Ovary (tissue), 9 donors: ENCODE data around the gene FAM120B. TPM values are rescaled to one million over a fixed set of nuclear protein-coding genes. Genes with fewer than 3 reads are reported as not detected.

Experiments used
- DNase-seq, 5 donors: peaks; one replicate each; pipeline ENCODE4 v3.0.0-alpha.2; 2019 to 2020
- H3K27ac ChIP-seq, 2 donors: fragments of 200-600 bp; one replicate each; pipeline versions ENCODE4 v1.5.1 to v1.8.0; 2019 to 2022
- H3K27me3 ChIP-seq: fragments of 200-600 bp; one replicate; pipeline ENCODE4 v1.8.0; 2022
- H3K36me3 ChIP-seq: fragments of 200-600 bp; sonication (generic); one replicate; pipeline ENCODE4 v1.5.1; 2019
- H3K4me1 ChIP-seq: one replicate; pipeline ENCODE4 v1.8.1; 2013; ENCODE audit warnings: mild to moderate bottlenecking, moderate library complexity; ENCODE audit not compliant: insufficient read depth
- H3K4me3 ChIP-seq: fragments of 200-600 bp; sonication (generic); one replicate; pipeline ENCODE4 v1.5.1; 2017
- H3K9me3 ChIP-seq, 2 donors: fragments of 200-600 bp in 1 of 2; sonication (generic) in 1 of 2; one replicate each; pipeline versions ENCODE4 v1.5.1 to v1.8.1; 2013 to 2019; ENCODE audit warnings: mild to moderate bottlenecking in 1 of 2, moderate library complexity in 1 of 2
- EP300 ChIP-seq: sonication (generic); formaldehyde crosslinking; IDR thresholded peaks from one replicate; pipeline ENCODE4 v1.6.1; 2017; ENCODE audit warnings: antibody characterized with exemption
- POLR2A ChIP-seq: fragments of 450-650 bp; IDR thresholded peaks from one replicate; pipeline ENCODE4 v1.6.1; 2017; ENCODE audit warnings: antibody characterized with exemption, mild to moderate bottlenecking, moderate library complexity
- WGBS, 3 donors: extraction: QIAGEN DNeasy Blood & Tissue Kit in 1 of 3; methylation state at CpG; one replicate each; pipeline versions ENCODE4 v1.1.5 to v1.1.7; 2013 to 2017; 5-methylcytosine and 5-hydroxymethylcytosine counted together
- intact Hi-C, 4 donors: fragments of 100-400 bp; cut with DNase I; formaldehyde crosslinking; loops; one replicate each; pipeline versions ENCODE4 v1.11.0 to v1.15.1; 2022 to 2023
- polyA plus RNA-seq, 2 donors: library from polyadenylated mRNA; stranded (reverse); fragments of 200-250 nt in 1 of 2; fragments of 350-450 nt in 1 of 2; fragmentation: Illumina TruSeq in 1 of 2; extraction: RNeasy Lipid Tissue Mini Kit (QIAGEN cat#74804) in 1 of 2; gene quantifications; one replicate each; pipeline ENCODE4 v1.2.3, GENCODE V29; 2013 to 2014
- total RNA-seq, 7 donors: library from RNA; depleted of rRNA in 2 of 7; stranded (reverse); fragments of >200 nt in 2 of 7; fragmentation: NEBNext Ultra II Directional in 3 of 7; extraction: Animal tissue kit (Norgen Biotek cat#: 25700) in 3 of 7; gene quantifications; one replicate each; pipeline versions ENCODE4 v1.1.0 to v1.2.4, GENCODE V29; 2016 to 2023
- TF ChIP-seq, protein P1 (sequence below), 3 donors: fragments of 450-650 bp in 2 of 3; fragments of 200-600 bp in 1 of 3; IDR thresholded peaks; one replicate each; pipeline versions ENCODE4 v1.5.1 to v1.8.0; 2016 to 2022; ENCODE audit warnings: antibody characterized with exemption in 3 of 3, mild to moderate bottlenecking in 1 of 3
- donor health status: DM: no; HTN: no; CAD: no; lungs with moderate emphysema.
- donor health status: DM: no; HTN: no; CAD: no.
- donor health status: Bipolar disorder and iron deficiency.
- donor health status: DM: yes; HTN: yes; CAD: no.
- donor health status: DM: no; HTN: no; CAD: no.
- donor health status: DM: yes; HTN: yes; CAD: no.

The FAM120B gene
- total and polyA plus RNA-seq, 9 donors = 10.6 to 39.3 (median 28.4) TPM

DNA sequence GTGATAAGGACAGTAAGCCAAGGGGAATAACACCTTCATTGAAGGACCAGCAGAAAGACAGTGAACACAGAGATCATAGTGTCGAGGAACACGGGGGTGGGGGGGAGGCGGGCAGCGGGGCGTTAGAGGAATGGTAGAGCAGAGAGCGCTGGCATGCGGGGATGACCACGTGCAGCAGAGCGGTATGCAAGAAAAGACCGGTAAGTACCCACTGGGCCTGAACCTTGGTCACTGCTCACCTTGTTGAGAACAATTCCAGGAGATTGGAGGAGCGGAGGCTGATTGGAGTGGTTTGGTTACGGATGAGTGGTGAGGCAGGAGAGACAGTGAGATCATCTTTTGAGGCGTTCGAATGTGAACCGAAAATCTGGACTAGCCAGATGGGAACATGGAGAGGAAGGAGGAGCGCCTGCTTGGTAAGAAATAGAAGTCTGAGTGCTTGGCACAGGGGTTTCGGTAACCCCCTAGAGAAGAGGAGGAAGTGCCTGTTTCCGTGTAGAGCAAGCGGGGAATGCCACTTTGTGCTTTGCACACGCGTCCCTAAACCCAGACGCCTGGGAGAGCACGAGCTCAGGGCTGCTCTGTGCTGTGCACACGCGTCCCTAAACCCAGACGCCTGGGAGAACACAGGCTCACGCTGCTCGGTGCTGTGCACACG is 70.0 kb downstream of the FAM120B start:
- Histone ChIP-seq H3K4me1 (no peaks in the 10 kb centered on the region), H3K36me3 (no peaks in the 10 kb centered on the region), H3K9me3 (no peaks in the 10 kb centered on the region), H3K27ac (no peak overlapping the region), H3K27me3 (no peaks in the 10 kb centered on the region), H3K4me3 (no peak overlapping the region)
- 90 to 94% (median 93%) methylated on average over 23 to 29 of the region's 29 CpGs for WGBS, 3 donors
- DNase-seq = no peak
- intact Hi-C loops = no loop called here
- TF ChIP-seq, protein P1, sequence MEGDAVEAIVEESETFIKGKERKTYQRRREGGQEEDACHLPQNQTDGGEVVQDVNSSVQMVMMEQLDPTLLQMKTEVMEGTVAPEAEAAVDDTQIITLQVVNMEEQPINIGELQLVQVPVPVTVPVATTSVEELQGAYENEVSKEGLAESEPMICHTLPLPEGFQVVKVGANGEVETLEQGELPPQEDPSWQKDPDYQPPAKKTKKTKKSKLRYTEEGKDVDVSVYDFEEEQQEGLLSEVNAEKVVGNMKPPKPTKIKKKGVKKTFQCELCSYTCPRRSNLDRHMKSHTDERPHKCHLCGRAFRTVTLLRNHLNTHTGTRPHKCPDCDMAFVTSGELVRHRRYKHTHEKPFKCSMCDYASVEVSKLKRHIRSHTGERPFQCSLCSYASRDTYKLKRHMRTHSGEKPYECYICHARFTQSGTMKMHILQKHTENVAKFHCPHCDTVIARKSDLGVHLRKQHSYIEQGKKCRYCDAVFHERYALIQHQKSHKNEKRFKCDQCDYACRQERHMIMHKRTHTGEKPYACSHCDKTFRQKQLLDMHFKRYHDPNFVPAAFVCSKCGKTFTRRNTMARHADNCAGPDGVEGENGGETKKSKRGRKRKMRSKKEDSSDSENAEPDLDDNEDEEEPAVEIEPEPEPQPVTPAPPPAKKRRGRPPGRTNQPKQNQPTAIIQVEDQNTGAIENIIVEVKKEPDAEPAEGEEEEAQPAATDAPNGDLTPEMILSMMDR (IDR thresholded peaks at IDR 0.05) = no peak
- TF ChIP-seq POLR2A = no peak
- TF ChIP-seq EP300 = no peak

DNA sequence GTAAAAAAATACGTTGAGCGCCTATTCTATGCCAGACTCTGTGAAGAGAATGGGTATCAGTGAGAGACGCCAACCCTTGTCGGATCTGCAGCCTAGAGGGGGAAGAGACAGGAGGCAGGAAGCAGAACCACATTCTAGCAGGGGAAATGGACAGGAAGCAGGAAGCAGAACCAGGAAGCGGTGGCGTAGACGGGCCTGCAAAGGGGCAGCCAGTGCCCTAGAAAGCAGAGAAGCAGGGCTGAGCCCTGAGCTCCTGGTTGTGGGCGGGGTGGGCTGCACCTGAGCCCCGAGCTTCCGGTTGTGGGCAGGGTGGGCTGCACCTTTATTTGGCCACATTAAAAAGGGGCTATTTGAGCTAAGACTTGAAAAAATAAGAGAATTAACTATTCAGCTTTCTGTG is 71.9 kb downstream of the FAM120B start:
- no peak for TF ChIP-seq EP300
- TF ChIP-seq, protein P1 (IDR thresholded peaks at IDR 0.05) = no peak
- TF ChIP-seq POLR2A = no peak
- 85 to 89% (median 86%) methylated on average over 10 of the region's 10 CpGs for WGBS, 3 donors
- Histone ChIP-seq H3K36me3 (no peaks in the 10 kb centered on the region), H3K27me3 (no peaks in the 10 kb centered on the region), H3K4me1 (no peaks in the 10 kb centered on the region), H3K27ac (no peak overlapping the region), H3K9me3 (no peaks in the 10 kb centered on the region), H3K4me3 (no peak overlapping the region)
- DNase-seq = no peak
- intact Hi-C loops = no loop called here

DNA sequence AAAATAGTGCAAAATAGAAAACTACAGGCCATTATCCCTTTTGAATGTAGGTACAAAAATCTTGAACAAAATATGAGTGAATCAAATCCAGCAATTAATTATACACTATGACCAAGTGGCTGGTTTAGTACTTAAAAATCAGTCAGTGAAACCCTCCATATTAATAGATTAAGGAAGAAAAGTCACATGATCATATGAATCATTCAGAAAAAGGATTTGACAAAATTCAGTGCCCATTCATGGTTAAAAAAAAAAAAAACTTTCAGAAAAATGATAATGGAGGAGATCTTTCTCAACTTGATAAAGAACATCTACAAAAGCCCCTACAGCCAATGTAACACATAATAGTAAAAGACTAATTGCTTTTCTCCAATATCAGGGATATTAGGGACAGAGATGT is 75.0 kb downstream of the FAM120B start:
- DNase-seq = no peak
- no peak for TF ChIP-seq POLR2A
- TF ChIP-seq, protein P1 (IDR thresholded peaks at IDR 0.05) = no peak
- no peak for TF ChIP-seq EP300
- intact Hi-C loops = loop anchor here in 1 of 4 donors (2.0 kb wide), 1 partner anchor 55 kb away; no protein-coding TSS in a partner anchor

DNA sequence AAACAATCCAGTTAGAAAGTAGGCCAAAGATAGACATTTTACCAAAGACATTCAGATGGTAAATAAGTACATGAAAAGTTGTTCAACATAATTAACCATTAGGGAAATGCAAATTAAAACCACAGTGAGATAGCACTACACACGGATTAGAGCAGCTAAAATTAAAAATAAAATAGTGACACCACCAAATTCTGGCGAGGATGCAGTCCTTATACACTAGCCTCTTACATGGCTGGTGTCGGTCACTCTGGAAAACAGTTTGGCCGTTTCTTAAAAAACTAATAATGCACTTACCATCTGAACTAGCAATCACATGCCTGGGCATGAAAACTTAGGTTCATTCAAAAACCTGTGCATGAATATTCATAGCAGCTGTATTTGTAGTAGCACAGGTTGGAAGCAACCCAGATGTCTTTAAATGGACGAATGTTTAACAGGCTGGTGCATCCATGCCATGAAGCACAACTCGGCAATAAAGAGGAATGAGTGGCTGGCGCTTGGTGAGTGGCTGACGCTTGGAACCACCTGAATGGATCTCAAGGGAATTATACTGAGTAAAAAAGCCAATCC is 77.0 kb downstream of the FAM120B start:
- TF ChIP-seq, protein P1 (IDR thresholded peaks at IDR 0.05) = no peak
- TF ChIP-seq POLR2A (no peak), EP300 (no peak)
- H3K4me1 ChIP-seq = no peaks in the 10 kb centered on the region
- H3K4me3 ChIP-seq = no peak overlapping the region
- intact Hi-C loops = no loop called here
- DNase-seq = no peak
- WGBS, 3 donors = 90 to 92% (median 91%) methylated on average over 8 of the region's 8 CpGs
- H3K27me3 ChIP-seq = no peaks in the 10 kb centered on the region
- no peaks in the 10 kb centered on the region for H3K9me3 ChIP-seq
- no peaks in the 10 kb centered on the region for H3K36me3 ChIP-seq
- no peak overlapping the region for H3K27ac ChIP-seq

More for the DNA sequence above, 75.0 kb downstream of the FAM120B start:
- H3K9me3 ChIP-seq = no peaks in the 10 kb centered on the region
- H3K4me3 ChIP-seq = no peak overlapping the region
- no peak overlapping the region for H3K27ac ChIP-seq
- no peaks in the 10 kb centered on the region for H3K4me1 ChIP-seq
- H3K36me3 ChIP-seq = no peaks in the 10 kb centered on the region
- H3K27me3 ChIP-seq = no peaks in the 10 kb centered on the region
